Stimulated activated CD8-positive, alpha-beta memory T cell treated with anti-CD3 and anti-CD28 coated beads, Interleukin-4, amount 100 ng/mL, for 48 hours (primary cell): ENCODE results near the gene CRTC2.

Experiments
- DNase-seq: peaks from one replicate; pipeline ENCODE4 v3.0.0-alpha.2; 2020

Gene CRTC2

GRCh38 chr1:153970346-153970745 lies 11.9 kb upstream of the CRTC2 start:
- DNase-seq = no peak

DNA sequence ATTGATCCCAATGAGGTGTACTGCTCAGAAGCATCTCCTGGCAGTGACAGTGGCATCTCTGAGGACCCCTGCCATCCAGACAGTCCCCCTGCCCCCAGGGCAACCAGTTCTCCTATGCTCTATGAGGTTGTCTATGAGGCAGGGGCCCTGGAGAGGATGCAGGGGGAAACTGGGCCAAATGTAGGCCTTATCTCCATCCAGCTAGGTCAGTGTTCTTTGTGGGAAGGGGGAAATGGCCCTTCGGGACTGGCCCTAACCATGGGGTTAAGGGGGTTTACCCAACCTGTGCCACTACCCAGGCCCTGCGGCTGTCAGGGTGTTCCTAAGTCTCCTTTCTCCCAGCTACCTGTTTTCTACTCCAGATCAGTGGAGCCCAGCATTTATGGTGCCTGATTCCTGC lies 10.6 kb upstream of the CRTC2 start:
- no peak for DNase-seq

DNA sequence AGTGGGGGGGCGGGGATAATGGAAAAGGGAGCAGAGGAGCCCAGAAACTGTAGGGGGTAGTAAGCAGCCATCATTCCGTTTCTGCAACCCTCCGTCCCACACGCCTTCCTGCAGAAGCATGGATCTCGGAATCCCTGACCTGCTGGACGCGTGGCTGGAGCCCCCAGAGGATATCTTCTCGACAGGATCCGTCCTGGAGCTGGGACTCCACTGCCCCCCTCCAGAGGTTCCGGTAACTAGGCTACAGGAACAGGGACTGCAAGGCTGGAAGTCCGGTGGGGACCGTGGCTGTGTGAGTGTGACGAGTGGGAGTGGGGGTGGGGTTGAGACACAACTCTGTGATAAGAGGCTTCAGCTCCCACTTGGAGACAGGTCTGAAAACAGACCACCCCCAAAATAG lies 10.0 kb upstream of the CRTC2 start:
- no peak for DNase-seq

- DNase-seq = no peak
Observed at GRCh38 chr1:153968000-153968363, 9.6 kb upstream of the CRTC2 start.

DNA sequence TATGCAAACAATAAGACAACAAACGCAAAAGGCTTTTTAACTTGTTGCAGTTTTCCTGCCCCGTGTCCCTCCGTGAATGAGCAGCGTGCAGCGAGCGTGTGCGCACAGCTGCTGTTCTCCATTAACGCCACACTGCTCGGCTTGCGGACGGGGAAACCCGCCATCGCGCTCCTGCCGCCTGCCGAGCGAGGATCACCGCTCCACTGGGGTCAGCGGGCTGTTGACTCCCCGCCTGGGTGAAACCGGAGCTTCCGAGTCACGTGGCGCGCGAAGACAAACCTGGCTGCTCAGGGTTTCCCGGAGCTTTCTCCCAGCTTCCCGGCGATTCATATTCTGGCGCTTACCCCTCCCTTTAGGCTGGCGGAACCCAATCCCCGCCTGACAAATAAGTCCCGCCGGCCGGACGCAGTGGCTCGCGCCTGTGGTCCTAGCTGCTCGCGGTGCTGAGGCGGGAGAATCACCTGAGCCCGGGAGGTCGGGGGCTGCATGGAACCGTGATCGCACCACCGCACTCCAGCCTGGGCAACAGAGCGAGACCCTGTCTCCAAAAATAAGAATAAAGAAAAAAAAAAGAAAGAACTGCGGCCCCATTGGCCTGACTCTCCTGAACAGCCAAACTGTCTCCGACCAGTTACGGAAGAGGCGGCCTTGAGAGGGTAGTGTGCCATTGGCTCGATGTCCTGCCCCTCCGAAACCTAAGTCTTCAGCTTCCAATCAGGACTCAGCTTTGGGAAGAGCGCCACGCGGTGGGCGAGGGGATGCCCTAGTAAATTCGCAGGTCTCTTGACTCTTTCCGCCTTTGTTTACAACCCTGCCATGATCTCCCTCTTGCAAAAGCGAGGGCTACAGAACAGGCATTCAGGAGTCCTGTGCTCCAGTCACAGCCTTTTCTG lies 8.9 kb upstream of the CRTC2 start, which contains the start of gene CREB3L4:
Gene CREB3L4 (plus strand): TSS at position 796 of the 893 bp plus-strand sequence. CDS start 624 bp downstream, outside the sequence.
- peak; percentile 85 for DNase-seq

DNA sequence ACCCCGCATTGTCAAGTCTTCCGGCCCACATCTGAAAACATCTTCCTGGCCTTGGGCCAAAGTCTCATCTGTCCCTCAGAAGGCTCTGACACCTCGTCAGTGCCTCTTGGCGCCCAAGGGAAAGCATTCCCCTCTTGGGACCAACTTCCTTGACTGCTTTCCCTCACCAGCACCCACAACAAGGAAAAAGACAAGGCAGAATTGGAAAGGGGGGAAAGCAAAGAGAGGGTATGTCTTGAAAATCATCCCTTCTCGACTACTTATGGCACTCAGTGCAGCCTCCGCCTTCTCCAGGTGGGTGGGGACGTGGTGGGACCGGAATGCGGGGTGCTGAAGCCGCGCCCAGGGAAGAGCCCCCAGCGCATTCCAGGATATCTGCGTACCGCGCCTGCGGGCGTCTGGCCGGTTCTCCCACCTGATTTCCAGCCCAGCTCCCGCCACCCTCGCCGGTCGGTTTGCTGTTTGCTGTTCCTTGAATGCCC lies 5.5 kb upstream of the CRTC2 start:
- no peak for DNase-seq

GRCh38 chr1:153963030-153963849 lies 4.8 kb upstream of the CRTC2 start, which contains the start of gene SLC39A1:
TSS of gene SLC39A1 (minus strand) at chr1:153963537. CDS start at chr1:153962715, 822 bp downstream.
- DNase-seq = peak; percentile 98

DNA sequence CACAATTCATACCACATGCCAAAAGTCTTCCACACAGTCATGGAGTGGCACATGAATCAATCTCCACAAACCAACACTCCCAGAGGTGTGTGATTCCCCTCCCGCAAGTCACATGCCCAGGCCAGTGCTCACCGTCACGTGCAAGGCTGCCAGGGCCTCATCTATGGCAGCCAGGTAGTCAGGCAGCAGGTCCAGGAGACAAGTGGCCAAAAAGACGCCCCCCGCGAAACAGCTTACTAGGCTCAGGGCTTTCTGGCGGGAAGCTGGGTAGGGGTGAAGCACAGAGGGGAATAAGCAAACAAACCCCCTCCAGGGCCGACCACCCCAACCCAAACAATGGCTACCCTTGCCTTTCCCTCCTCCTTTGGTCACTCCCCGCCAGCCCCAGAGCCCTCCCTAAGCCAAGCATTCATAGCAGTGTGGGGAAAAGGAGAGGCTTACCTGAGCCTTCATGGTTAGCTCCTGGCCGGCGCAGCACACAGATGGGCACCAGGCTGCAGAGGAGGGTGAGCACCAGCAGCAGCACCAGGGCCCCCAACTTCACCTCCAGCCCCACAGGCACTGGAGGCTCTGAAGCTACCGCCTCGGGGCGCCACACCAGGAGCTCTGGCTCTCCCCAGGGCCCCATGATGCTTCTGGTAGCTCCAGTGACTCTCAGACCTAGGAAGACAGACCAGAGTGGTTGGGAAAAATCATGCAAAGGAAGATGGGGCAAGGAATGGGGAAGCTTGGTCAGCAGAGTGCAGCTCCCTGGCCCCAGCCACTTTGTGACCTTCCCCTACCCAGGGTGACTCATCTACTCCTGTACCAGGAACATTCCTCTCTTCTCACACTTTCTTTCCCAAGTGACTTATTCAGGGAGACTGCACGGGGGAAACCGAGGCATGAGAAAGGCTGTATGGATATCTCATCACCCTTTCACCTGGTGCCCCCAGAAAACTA lies 3.9 kb upstream of the CRTC2 start:
- no peak for DNase-seq

GRCh38 chr1:153961421-153961820 lies 3.0 kb upstream of the CRTC2 start:
- DNase-seq = no peak

GRCh38 chr1:153960206-153960605 lies 1.8 kb upstream of the CRTC2 start:
- DNase-seq = no peak

- no peak for DNase-seq
Observed at GRCh38 chr1:153959454-153959853, 1.0 kb upstream of the CRTC2 start.

GRCh38 chr1:153958961-153959260 lies 499 bp upstream of the CRTC2 start:
- no peak for DNase-seq

DNA sequence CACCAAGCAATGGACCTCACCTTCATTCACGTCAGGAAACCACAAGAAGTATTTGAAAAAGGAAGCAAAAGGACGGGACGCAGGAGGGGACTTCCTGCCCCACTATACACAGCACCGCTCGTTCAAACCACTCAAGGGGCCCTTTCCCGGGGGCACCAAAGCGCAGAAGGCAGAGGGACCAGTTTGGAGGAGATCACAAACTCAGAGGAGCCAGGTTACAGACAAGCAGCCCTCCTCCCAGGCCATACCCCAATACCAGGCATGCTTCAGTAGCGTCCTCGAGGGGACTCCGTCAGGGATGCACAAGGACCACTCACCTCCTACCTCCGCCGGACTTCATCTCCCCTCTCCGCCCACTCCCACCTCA lies 685 bp downstream of the CRTC2 start:
- DNase-seq = no peak

DNA sequence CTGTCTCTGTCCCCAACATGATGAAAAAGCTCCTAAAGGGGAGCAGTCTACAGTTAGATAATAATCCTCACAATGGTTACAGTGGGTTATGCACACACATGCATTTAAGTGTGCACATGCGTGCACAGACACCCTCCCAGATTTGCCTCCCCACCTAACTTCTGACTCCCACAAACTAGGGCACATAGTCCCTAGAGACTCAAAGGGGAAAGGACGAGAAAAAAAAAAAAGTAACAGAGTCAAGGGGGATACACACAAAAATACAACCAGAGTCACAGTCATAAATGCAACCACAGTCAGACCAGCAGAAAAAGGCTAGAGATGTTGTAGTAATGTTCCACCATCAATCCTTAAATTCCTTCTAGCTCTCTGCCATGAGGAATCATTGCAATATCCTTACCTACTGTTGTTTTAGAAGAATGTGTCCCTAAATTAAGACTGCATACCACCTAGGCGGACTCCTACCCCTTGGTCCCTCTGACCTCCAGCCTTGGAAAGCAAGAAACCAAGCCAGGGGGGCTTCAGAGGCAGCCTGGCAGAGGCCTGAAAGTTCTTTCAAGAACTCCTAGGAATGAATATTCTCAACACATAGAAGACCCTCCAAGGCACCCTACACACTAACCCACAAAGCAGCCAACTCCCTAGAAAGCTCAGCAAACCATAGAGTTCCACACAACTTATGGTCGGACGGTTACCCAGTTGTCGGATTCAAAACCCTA lies 1.3 kb downstream of the CRTC2 start:
- no peak for DNase-seq

DNA sequence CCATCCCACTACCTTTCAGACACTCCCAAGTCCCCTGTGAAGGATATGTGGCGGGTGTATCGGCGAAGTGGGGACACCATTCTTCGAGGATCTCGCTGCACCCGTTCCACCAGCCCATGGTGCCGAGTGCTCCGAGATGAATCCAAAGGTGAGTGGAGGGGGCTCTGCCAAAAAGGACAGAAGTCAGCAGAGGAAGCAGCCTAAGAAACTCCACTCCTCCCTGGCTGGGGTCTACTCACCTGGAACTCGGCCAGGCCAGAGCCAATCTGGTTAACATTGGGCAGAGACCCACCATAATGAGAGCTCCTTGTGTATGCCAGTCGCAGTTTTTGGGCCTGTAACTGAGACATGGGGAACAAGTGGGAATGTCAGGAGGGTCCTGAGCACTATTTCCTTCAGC lies 3.6 kb downstream of the CRTC2 start:
- DNase-seq = no peak

- no peak for DNase-seq
Observed at GRCh38 chr1:153953859-153954365, 4.5 kb downstream of the CRTC2 start.

GRCh38 chr1:153951801-153952200 lies 6.6 kb downstream of the CRTC2 start:
- DNase-seq = no peak

- no peak for DNase-seq
Observed at GRCh38 chr1:153951183-153951582, 7.2 kb downstream of the CRTC2 start.

GRCh38 chr1:153946622-153947241 lies 11.7 kb downstream of the CRTC2 start, which contains the start of gene DENND4B:
TSS of gene DENND4B (minus strand) at chr1:153946718. CDS start at chr1:153944374, 2,344 bp downstream.
- DNase-seq = peak; percentile 84

DNA sequence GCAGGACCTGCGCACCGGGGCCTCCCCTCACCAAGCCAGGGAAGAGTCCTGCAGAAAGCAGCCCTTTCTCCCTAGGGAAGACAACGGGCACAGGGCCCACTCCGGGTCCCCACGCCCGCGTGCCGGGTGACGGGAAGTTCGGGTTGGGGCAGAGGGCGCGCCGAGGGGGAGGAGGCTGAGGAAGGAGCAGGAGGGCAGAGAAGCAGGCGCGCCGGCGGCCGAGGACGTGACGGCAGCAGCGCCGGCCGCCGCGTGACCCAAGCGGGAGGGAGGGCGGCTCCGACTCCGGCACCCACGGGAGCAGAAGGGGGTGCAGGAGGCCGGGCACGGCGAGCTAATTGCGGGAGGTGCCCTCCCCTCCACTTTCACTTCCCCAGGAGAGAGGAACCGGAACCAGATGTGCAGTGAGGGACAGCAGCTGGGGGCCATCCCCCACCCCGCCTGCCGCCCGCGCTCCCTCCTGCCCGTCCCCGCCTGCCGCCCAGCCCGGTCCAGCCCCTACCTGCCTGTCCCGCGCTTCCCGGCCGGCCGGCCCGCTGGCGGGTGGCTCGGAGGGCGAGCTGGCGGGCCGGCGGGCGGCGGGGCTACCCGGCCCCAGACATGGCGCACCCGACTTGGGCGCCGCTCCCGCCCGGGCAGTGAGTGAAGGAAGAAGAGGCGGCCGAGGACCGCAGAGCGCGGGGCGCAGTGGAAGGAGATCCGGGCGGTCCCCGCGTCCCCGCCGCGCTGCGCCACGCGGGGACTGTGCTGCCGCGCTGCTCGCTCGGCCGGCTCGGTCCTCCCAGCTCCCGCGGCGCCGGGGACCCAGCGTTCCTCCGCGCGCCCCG lies 12.4 kb downstream of the CRTC2 start:
- DNase-seq = peak; percentile 80
